Caco-2 (cell line): ENCODE measurements around the gene BSCL2. TPM values are rescaled to one million over a fixed set of nuclear protein-coding genes. Genes with fewer than 3 reads are reported as not detected.

Experiments used
- BruUV-seq: library from RNA; stranded (reverse); fragments of 400-500 nt; replicated peaks from 2 replicates; lab custom pipeline; 2021; lab: Mats Ljungman, UMichigan
- CTCF ChIA-PET: fragments of 300-600 bp; sonication (Branson Sonifier 250); formaldehyde crosslinking; loops from one replicate; lab custom pipeline; 2022; ENCODE audit warnings: antibody characterized with exemption; lab: Charles Lee
- POLR2A ChIA-PET: fragments of 300-600 bp; sonication (Branson Sonifier 250); formaldehyde crosslinking; loops from one replicate; lab custom pipeline; 2022; ENCODE audit warnings: antibody characterized with exemption; lab: Charles Lee
- DNase-seq, 2 experiments: peaks; one replicate each; pipeline versions ENCODE4 v3.0.0 to v3.0.0-alpha.2; 2020 to 2022
- H3K27me3 ChIP-seq: replicated peaks from 2 replicates; pipeline ENCODE4 v1.6.0; 2011; ENCODE audit warnings: low read length; ENCODE audit not compliant: control insufficient read depth, insufficient read depth
- H3K36me3 ChIP-seq: 2 replicates; pipeline ENCODE4 v1.5.1; 2011; ENCODE audit warnings: low read length; ENCODE audit not compliant: control insufficient read depth, insufficient read depth
- H3K4me1 ChIP-seq: fragments of 250-450 bp; sonication (Bioruptor Pico); 2 replicates; pipeline ENCODE4 v1.5.1; 2020; ENCODE audit warnings: mild to moderate bottlenecking
- H3K4me3 ChIP-seq: 2 replicates; pipeline ENCODE4 v1.5.1; 2011; ENCODE audit warnings: low read depth, mild to moderate bottlenecking, control low read depth, low read length
- H3K9me3 ChIP-seq: fragments of 250-450 bp; sonication (Bioruptor Pico); 2 replicates; pipeline ENCODE4 v1.5.1; 2020; ENCODE audit warnings: mild to moderate bottlenecking, moderate library complexity
- H3K27ac Mint-ChIP-seq: one replicate; pipeline ENCODE4 v1.8.0; 2022; ENCODE audit warnings: mixed read lengths; ENCODE audit not compliant: unreplicated experiment
- H3K27me3 Mint-ChIP-seq: one replicate; pipeline ENCODE4 v1.8.0; 2022; ENCODE audit warnings: mixed read lengths; ENCODE audit not compliant: insufficient read depth, unreplicated experiment
- H3K36me3 Mint-ChIP-seq: one replicate; pipeline ENCODE4 v1.8.0; 2022; ENCODE audit warnings: mild to moderate bottlenecking, mixed read lengths; ENCODE audit not compliant: insufficient read depth, unreplicated experiment
- H3K4me1 Mint-ChIP-seq: one replicate; pipeline ENCODE4 v1.8.0; 2022; ENCODE audit warnings: low read depth, mixed read lengths; ENCODE audit not compliant: unreplicated experiment
- H3K4me3 Mint-ChIP-seq: one replicate; pipeline ENCODE4 v1.8.0; 2022; ENCODE audit warnings: mild to moderate bottlenecking, moderate library complexity, mixed read lengths; ENCODE audit not compliant: unreplicated experiment
- H3K9me3 Mint-ChIP-seq: one replicate; pipeline ENCODE4 v1.8.0; 2022; ENCODE audit warnings: mixed read lengths; ENCODE audit not compliant: unreplicated experiment
- CTCF ChIP-seq, 2 experiments: fragments of 200-600 bp in 1 of 2; IDR thresholded peaks; 1 replicate in 1 of 2; 2 replicates in 1 of 2; pipeline versions ENCODE4 v1.5.1 to v1.8.0; 2011 to 2022; ENCODE audit warnings: antibody characterized with exemption in 1 of 2, control low read depth in 1 of 2, inconsistent platforms in 1 of 2, low read depth in 1 of 2, low read length in 1 of 2, mild to moderate bottlenecking in 1 of 2, moderate library complexity in 1 of 2; ENCODE audit not compliant: insufficient read depth in 1 of 2, severe bottlenecking in 1 of 2, unreplicated experiment in 1 of 2
- intact Hi-C: fragments of 100-400 bp; cut with micrococcal nuclease; formaldehyde crosslinking; loops from one replicate; pipeline ENCODE4 v1.10.0; 2022; ENCODE audit not compliant: unreplicated experiment
- total RNA-seq: library from RNA; stranded (reverse); gene quantifications from 2 replicates; pipeline ENCODE4 v1.2.3, GENCODE V29; 2022

BSCL2 gene
- total RNA-seq, 1 experiment from 2014 or later, result 39.2 TPM

- Histone ChIP-seq H3K9me3 (no peaks in the 10 kb centered on the region), H3K27me3 (no peaks in the 10 kb centered on the region), H3K36me3 (0 out of 2 replicates have a peak, but pooled peaks cover 3% of the 10 kb centered on the region), H3K4me3 (no peak overlapping the region), H3K4me1 (peaks cover 26% of the 10 kb centered on the region)
- CTCF ChIA-PET, result no interaction called here
- POLR2A ChIA-PET, result interaction anchor here (1.0 kb wide), 1 partner anchor 19 kb away, joined by 4 read pairs; the partner anchor contains the start of gene TTC9C
- intact Hi-C loops, result no loop called here
- Mint-ChIP-seq H3K36me3 (peaks cover 94% of the 10 kb centered on the region), H3K9me3 (no peaks in the 10 kb centered on the region), H3K4me1 (peaks cover 33% of the 10 kb centered on the region), H3K27me3 (no peaks in the 10 kb centered on the region), H3K4me3 (no peak overlapping the region), H3K27ac (no peak overlapping the region)
- DNase-seq, result no peak
- no peak for TF ChIP-seq CTCF (IDR thresholded peaks at IDR 0.05; ENCODE audit: insufficient read depth in 1 of 2, low read depth in 1 of 2, low read length in 1 of 2, severe bottlenecking in 1 of 2, unreplicated experiment in 1 of 2)
- no TSS peak for BruUV-seq
Observed at GRCh38 chr11:62709247-62710000, 2.2 kb upstream of the BSCL2 start.

- Histone ChIP-seq H3K9me3 (no peaks in the 10 kb centered on the region), H3K4me1 (peaks cover 23% of the 10 kb centered on the region), H3K36me3 (0 out of 2 replicates have a peak, but pooled peaks cover 3% of the 10 kb centered on the region), H3K27me3 (no peaks in the 10 kb centered on the region), H3K4me3 (no peak overlapping the region)
- Mint-ChIP-seq H3K9me3 (no peaks in the 10 kb centered on the region), H3K27ac (no peak overlapping the region), H3K36me3 (peaks cover 87% of the 10 kb centered on the region), H3K4me1 (peaks cover 27% of the 10 kb centered on the region), H3K27me3 (no peaks in the 10 kb centered on the region), H3K4me3 (no peak overlapping the region)
- TF ChIP-seq CTCF (IDR thresholded peaks at IDR 0.05; ENCODE audit: insufficient read depth in 1 of 2, low read depth in 1 of 2, low read length in 1 of 2, severe bottlenecking in 1 of 2, unreplicated experiment in 1 of 2), result no peak
- DNase-seq, result no peak
- ChIA-PET CTCF (no interaction called here), POLR2A (interaction anchor here (1.0 kb wide), 1 partner anchor 19 kb away, joined by 4 read pairs; the partner anchor contains the start of gene TTC9C)
- intact Hi-C loops, result no loop called here
- BruUV-seq, result no TSS peak
Observed at GRCh38 chr11:62708793-62709192, 1.6 kb upstream of the BSCL2 start.

GRCh38 chr11:62708392-62708791, 1.2 kb upstream of the BSCL2 start:
- Histone ChIP-seq H3K4me1 (peaks cover 18% of the 10 kb centered on the region), H3K4me3 (no peak overlapping the region), H3K27me3 (no peaks in the 10 kb centered on the region), H3K9me3 (no peaks in the 10 kb centered on the region), H3K36me3 (0 out of 2 replicates have a peak, but pooled peaks cover 3% of the 10 kb centered on the region)
- Mint-ChIP-seq H3K36me3 (peaks cover 83% of the 10 kb centered on the region), H3K9me3 (no peaks in the 10 kb centered on the region), H3K4me1 (peaks cover 23% of the 10 kb centered on the region), H3K27ac (peak overlapping the region; percentile 97), H3K4me3 (no peak overlapping the region), H3K27me3 (no peaks in the 10 kb centered on the region)
- CTCF ChIA-PET, result interaction anchor here (0.5 kb wide), 1 partner anchor 36 kb away, joined by 3 read pairs; no protein-coding TSS in a partner anchor
- intact Hi-C loops, result no loop called here
- POLR2A ChIA-PET, result interaction anchor here (1.0 kb wide), 1 partner anchor 20 kb away, joined by 4 read pairs; the partner anchor contains the start of gene TTC9C
- BruUV-seq, result no TSS peak
- TF ChIP-seq CTCF (IDR thresholded peaks at IDR 0.05; ENCODE audit: insufficient read depth in 1 of 2, low read depth in 1 of 2, low read length in 1 of 2, severe bottlenecking in 1 of 2, unreplicated experiment in 1 of 2), result no peak
- no peak for DNase-seq
